ENCODE results near the gene ULK3.

GRCh38 chr15:74800559-74801094 lies 42.3 kb downstream of the ULK3 start:
- TF ChIP-seq POLR2A (IDR thresholded peaks at IDR 0.05): no peak
- no peak for TF ChIP-seq CTCF (IDR thresholded peaks at IDR 0.05)
